Activated CD4-positive, alpha-beta memory T cell treated with anti-CD3 and anti-CD28 coated beads for 36 hours (primary cell): Measurements from ENCODE around the gene ARHGAP35. TPM values are rescaled to one million over a fixed set of nuclear protein-coding genes. Genes with fewer than 3 reads are reported as not detected.

Experiments
- CTCF ChIA-PET: fragments of 350-600 bp; sonication (Branson Sonifier 250); formaldehyde crosslinking; loops from one replicate; lab custom pipeline; 2021; ENCODE audit warnings: antibody characterized with exemption, inconsistent platforms; lab: Charles Lee
- POLR2A ChIA-PET: fragments of 350-600 bp; sonication (Branson Sonifier 250); formaldehyde crosslinking; loops from one replicate; lab custom pipeline; 2021; ENCODE audit warnings: antibody characterized with exemption; lab: Charles Lee
- DNase-seq: peaks from one replicate; pipeline ENCODE4 v3.0.0-alpha.2; 2020
- H3K27ac Mint-ChIP-seq: one replicate; pipeline ENCODE4 v1.8.0; 2021; ENCODE audit warnings: mixed read lengths
- H3K27me3 Mint-ChIP-seq: one replicate; pipeline ENCODE4 v1.8.0; 2021; ENCODE audit warnings: mixed read lengths
- H3K36me3 Mint-ChIP-seq: one replicate; pipeline ENCODE4 v1.8.0; 2021; ENCODE audit warnings: mixed read lengths
- H3K4me1 Mint-ChIP-seq: one replicate; pipeline ENCODE4 v1.8.0; 2021; ENCODE audit warnings: low read depth, mixed read lengths
- H3K4me3 Mint-ChIP-seq: one replicate; pipeline ENCODE4 v1.8.0; 2021; ENCODE audit warnings: mild to moderate bottlenecking, mixed read lengths
- H3K9me3 Mint-ChIP-seq: one replicate; pipeline ENCODE4 v1.8.0; 2021; ENCODE audit warnings: mixed read lengths
- intact Hi-C: fragments of 100-400 bp; cut with micrococcal nuclease; formaldehyde crosslinking; loops from one replicate; pipeline ENCODE4 v1.15.1; 2023
- total RNA-seq, 2 experiments: library from RNA; stranded (reverse); gene quantifications; one replicate each; pipeline ENCODE4 v1.2.3, GENCODE V29; 2021

The ARHGAP35 gene
- total RNA-seq, 2 experiments from 2014 or later, result 17.8 to 18.5 TPM

DNA sequence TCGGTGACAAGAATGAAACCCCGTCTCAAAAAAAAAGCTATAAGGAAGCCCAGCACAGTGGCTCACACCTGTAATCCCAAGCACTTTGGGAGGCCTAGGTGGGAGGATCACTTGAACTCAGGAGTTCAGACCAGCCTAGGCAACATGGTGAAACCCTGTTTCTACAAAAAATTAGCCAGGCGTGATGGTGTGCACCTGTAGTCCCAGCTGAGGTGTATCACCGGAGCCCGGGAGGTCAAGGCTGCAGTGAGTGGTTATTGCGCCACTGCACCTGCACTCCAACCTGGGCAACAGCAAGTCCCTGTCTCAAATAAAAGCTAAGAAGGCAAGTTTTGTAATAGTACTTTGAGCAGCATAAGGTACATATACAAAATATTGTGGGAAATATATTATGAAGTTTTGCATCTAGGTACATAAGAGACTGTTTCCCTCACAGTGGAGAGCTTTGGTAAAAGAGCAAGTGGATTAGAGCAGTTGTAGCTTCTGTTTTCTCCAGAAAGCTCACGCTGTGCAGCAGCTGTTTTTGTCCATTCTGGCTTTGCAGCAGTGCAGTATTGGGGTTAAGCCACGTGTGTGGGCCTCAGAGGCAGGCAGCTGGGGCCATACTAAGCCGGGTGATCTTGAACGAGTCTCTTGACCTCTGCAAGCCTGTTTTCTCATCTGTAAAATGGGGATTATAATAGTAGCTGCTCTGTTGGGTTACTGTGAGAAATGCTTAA, 35.4 kb downstream of the ARHGAP35 start:
- no peaks in the 10 kb centered on the region for H3K27me3 Mint-ChIP-seq
- H3K36me3 Mint-ChIP-seq, result no peaks in the 10 kb centered on the region
- intact Hi-C loops, result no loop called here
- H3K4me3 Mint-ChIP-seq, result no peak overlapping the region
- H3K4me1 Mint-ChIP-seq, result peaks cover 31% of the 10 kb centered on the region
- ChIA-PET POLR2A (interaction anchor here (0.6 to 1.5 kb wide), 2 partner anchors 12 to 163 kb away, joined by 3 to 4 read pairs; no protein-coding TSS in a partner anchor), CTCF (no interaction called here)
- H3K27ac Mint-ChIP-seq, result no peak overlapping the region
- H3K9me3 Mint-ChIP-seq, result no peaks in the 10 kb centered on the region
- DNase-seq, result no peak

DNA sequence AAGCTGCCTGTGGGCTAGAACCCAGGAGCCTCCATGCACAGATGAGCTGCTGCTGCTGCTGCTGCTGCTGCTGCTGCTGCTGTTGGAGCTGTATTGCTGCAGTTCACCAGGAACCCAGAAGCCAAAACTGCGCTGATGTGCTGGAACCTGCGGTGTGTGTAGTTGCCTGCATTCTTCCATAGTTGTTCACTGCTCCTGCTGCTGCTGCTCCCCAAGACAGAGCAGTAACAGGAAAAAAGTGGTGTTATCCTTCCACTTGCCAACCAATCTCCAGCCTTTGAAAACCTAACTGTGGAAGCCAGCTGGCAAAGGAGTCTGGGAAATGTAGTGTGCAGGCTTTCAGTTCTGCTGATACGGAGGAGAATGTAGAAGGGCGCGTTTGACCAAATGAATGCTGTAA, 37.9 kb downstream of the ARHGAP35 start:
- DNase-seq, result no peak
- H3K27ac Mint-ChIP-seq, result no peak overlapping the region
- H3K36me3 Mint-ChIP-seq, result no peaks in the 10 kb centered on the region
- CTCF ChIA-PET, result interaction anchor here (0.6 to 1.5 kb wide), 5 partner anchors 112 to 888 kb away, joined by 3 to 5 read pairs (median 3); no protein-coding TSS in a partner anchor
- H3K4me1 Mint-ChIP-seq, result peaks cover 48% of the 10 kb centered on the region
- POLR2A ChIA-PET, result no interaction called here
- no peak overlapping the region for H3K4me3 Mint-ChIP-seq
- H3K27me3 Mint-ChIP-seq, result no peaks in the 10 kb centered on the region
- intact Hi-C loops, result no loop called here
- no peaks in the 10 kb centered on the region for H3K9me3 Mint-ChIP-seq

DNA sequence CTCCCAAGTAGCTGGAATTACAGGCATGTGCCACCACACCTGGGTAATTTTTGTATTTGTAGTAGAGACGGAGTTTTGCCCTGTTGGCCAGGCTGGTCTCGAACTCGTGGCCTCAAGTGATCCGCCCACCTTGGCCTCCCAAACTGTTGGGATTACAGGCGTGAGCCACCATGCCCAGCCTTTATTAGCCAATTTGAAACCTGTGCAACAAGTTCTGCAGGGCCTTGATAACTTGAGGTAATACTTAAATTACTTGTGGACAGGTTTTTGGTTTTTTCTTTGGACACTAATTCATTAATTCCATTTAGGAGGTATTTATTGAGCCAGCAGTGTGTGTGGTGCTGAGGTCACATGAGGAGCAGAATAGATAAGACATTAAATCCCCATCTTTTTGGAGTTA, 39.5 kb downstream of the ARHGAP35 start:
- no peaks in the 10 kb centered on the region for H3K27me3 Mint-ChIP-seq
- H3K9me3 Mint-ChIP-seq, result no peaks in the 10 kb centered on the region
- DNase-seq, result no peak
- H3K4me3 Mint-ChIP-seq, result no peak overlapping the region
- CTCF ChIA-PET, result no interaction called here
- H3K27ac Mint-ChIP-seq, result no peak overlapping the region
- intact Hi-C loops, result no loop called here
- peaks cover 50% of the 10 kb centered on the region for H3K4me1 Mint-ChIP-seq
- POLR2A ChIA-PET, result no interaction called here
- H3K36me3 Mint-ChIP-seq, result no peaks in the 10 kb centered on the region

DNA sequence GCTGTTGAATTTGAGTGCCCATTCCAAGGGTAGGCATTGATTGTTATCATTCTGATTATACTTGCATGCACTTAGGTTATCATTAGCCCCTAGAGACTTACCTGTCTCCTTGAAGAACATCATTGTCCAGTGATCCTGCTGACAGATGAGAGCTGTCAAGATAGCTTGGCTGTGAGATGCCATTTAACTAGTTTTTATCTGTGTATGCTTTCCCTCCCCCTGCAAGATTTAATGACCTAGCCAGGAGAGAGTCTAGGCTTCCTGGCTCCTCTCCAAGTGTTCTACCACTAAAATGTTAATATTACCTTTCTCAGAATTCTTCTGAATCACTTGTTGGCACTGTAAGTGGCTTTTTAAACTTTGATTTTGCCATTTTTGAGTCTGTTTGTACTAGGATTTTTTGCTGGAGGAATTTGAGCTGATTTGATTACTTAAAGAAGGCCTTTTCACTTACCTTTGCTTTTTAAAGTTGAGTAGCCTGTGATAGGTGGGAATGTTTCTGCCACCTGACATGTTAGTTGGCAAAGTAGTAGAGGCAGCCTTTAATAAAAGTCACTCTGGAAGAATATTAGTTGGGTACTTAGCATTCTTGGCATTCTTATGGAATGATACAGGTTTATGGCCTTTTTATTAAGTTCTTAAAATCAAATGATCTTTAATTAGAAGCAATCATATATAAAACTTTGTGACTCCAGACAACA, 41.1 kb downstream of the ARHGAP35 start:
- no peak for DNase-seq
- Mint-ChIP-seq H3K9me3 (no peaks in the 10 kb centered on the region), H3K27ac (no peak overlapping the region), H3K4me3 (no peak overlapping the region), H3K4me1 (peaks cover 44% of the 10 kb centered on the region), H3K36me3 (no peaks in the 10 kb centered on the region), H3K27me3 (no peaks in the 10 kb centered on the region)
- ChIA-PET POLR2A (no interaction called here), CTCF (interaction anchor here (0.7 kb wide), 1 partner anchor 111 kb away, joined by 4 read pairs; no protein-coding TSS in a partner anchor)
- intact Hi-C loops, result no loop called here

DNA sequence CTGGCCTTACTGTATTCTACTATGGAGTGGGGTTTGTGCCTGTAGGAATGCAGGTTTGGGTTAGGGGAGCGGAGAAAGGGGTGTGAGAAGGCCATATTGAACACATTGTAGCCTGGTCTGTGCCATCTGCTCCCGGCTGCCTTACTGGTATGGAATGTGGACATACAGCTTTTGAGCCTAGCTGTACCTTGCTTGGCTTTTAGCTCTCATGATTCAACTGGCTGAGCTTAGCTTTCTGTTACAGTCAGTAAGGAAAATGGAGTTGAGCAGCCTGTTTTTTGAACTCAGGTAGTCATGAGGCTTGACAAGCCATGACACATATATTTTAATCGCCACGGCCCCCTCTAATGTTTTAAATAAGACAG, 41.6 kb downstream of the ARHGAP35 start:
- H3K4me3 Mint-ChIP-seq, result no peak overlapping the region
- CTCF ChIA-PET, result interaction anchor here (0.7 kb wide), 1 partner anchor 111 kb away, joined by 4 read pairs; no protein-coding TSS in a partner anchor
- intact Hi-C loops, result no loop called here
- H3K4me1 Mint-ChIP-seq, result peaks cover 43% of the 10 kb centered on the region
- no peaks in the 10 kb centered on the region for H3K27me3 Mint-ChIP-seq
- no peak overlapping the region for H3K27ac Mint-ChIP-seq
- H3K36me3 Mint-ChIP-seq, result no peaks in the 10 kb centered on the region
- H3K9me3 Mint-ChIP-seq, result no peaks in the 10 kb centered on the region
- DNase-seq, result no peak
- POLR2A ChIA-PET, result no interaction called here

DNA sequence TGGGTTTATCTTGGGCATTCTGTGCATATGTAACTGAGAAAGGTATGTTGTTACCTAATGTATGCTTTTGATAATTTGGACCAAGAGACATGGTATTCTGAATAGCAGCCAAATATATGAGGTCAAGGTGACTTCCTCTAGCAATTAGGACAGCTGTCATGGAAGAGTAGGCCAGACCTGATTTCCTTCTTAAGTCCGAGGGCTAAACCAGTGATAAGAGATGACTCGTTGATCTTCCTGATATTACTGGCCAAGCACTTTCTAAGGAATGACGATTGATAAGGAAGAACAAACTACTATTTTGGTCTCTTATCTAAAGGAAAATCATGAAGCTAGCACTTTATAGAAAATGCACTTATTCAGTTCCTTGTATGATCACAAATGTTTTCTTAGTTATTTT, 42.7 kb downstream of the ARHGAP35 start:
- no peaks in the 10 kb centered on the region for H3K27me3 Mint-ChIP-seq
- ChIA-PET CTCF (no interaction called here), POLR2A (no interaction called here)
- no peak for DNase-seq
- H3K36me3 Mint-ChIP-seq, result no peaks in the 10 kb centered on the region
- peaks cover 42% of the 10 kb centered on the region for H3K4me1 Mint-ChIP-seq
- H3K4me3 Mint-ChIP-seq, result no peak overlapping the region
- no peaks in the 10 kb centered on the region for H3K9me3 Mint-ChIP-seq
- intact Hi-C loops, result no loop called here
- H3K27ac Mint-ChIP-seq, result no peak overlapping the region

DNA sequence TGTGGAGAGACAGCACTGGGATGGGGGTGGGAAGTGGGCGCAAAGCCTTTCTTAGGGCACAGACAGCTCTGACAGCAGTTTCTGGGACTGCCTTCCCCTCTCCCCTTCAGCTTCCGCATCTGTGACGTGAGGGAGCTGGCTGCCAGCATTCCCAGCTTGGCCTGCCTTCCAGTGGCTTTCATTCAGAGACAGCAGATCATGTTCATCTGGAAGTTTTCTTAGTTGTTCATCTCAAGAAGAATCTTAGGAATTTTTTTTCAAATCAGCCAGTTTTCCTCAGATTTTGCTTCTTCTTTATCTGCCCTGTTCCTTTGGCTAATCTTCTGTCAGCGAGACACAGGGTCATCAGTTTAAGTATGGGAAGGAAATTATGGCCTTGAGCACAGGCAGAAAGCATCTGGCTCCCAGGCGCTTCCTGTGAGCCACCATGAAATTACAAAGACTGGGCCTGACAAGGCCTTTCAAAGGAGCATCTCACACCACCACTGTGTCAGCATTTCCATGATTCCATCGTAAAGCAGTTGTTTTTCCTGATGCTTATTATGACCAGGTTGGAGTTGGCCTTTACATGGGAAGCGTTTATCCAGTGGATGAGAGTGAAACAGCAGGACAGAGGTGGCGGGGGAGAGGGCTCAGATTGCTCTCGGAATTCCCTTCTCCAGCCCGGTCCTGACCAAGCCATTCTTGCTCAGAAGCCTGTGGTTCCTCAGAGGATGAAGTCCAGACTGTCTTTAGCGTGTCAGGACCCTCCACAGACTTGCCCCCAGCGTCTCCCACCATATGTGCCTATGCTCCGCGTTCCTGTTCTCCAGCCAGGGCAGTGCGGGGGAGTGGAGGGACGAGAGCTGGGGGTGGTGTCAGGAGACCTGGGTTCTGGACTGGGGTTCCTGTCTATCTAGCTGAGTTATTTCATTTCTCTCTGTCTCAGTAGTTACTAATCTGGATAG, 43.6 kb downstream of the ARHGAP35 start:
- ChIA-PET CTCF (no interaction called here), POLR2A (no interaction called here)
- intact Hi-C loops, result no loop called here
- no peak for DNase-seq
- Mint-ChIP-seq H3K27ac (no peak overlapping the region), H3K36me3 (no peaks in the 10 kb centered on the region), H3K4me1 (peaks cover 45% of the 10 kb centered on the region), H3K4me3 (no peak overlapping the region), H3K27me3 (no peaks in the 10 kb centered on the region), H3K9me3 (no peaks in the 10 kb centered on the region)

DNA sequence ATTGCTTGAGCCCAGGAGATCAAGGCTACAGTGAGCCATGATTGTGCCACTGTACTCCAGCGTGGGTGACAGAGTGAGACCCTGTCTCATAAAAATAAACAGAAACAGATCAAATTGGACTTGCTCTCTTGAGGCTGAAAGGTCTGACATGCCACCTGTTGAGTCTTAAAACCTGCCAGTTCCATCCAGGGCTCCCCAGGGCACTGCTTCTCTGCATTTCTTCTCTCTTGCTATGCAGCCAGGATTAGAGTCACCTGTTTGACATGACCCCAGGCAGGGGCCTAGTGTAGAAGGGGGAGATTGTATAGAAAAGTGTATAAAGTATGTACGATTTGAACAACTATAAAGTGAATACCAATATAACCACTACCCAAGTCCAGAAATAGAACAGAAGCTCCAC, 45.4 kb downstream of the ARHGAP35 start:
- no peaks in the 10 kb centered on the region for H3K27me3 Mint-ChIP-seq
- DNase-seq, result no peak
- intact Hi-C loops, result no loop called here
- ChIA-PET CTCF (interaction anchor here (0.6 kb wide), 1 partner anchor 87 kb away, joined by 3 read pairs; no protein-coding TSS in a partner anchor), POLR2A (interaction anchor here (1.1 kb wide), 1 partner anchor 23 kb away, joined by 3 read pairs; no protein-coding TSS in a partner anchor)
- H3K9me3 Mint-ChIP-seq, result no peaks in the 10 kb centered on the region
- H3K4me1 Mint-ChIP-seq, result peaks cover 46% of the 10 kb centered on the region
- H3K36me3 Mint-ChIP-seq, result no peaks in the 10 kb centered on the region
- no peak overlapping the region for H3K27ac Mint-ChIP-seq
- no peak overlapping the region for H3K4me3 Mint-ChIP-seq

DNA sequence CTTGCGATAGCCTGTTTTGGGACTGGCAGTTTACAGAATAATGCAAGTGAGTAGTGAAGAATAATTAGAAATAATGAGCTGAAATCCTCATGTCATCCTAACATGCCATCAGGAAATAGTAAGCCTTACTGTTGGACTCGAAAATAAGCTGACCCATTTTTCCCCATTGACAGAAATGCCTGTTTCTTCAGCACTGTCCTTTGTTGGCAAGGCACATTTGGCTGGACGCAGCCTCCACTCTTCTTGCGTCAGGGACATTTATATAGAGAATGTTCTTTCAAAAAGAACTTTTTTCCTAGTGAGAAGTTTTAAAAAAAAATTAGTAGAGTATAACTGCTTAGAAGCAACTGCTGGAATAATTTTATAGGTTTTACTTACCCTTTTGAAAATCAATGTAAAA, 47.1 kb downstream of the ARHGAP35 start:
- H3K4me1 Mint-ChIP-seq, result peaks cover 37% of the 10 kb centered on the region
- H3K9me3 Mint-ChIP-seq, result no peaks in the 10 kb centered on the region
- H3K36me3 Mint-ChIP-seq, result no peaks in the 10 kb centered on the region
- no peak overlapping the region for H3K27ac Mint-ChIP-seq
- DNase-seq, result no peak
- ChIA-PET POLR2A (interaction anchor here (1.6 kb wide), 1 partner anchor 12 kb away, joined by 4 read pairs; no protein-coding TSS in a partner anchor), CTCF (interaction anchor here (1.3 to 1.4 kb wide), 2 partner anchors 17 to 141 kb away, joined by 3 read pairs; no protein-coding TSS in a partner anchor)
- no peak overlapping the region for H3K4me3 Mint-ChIP-seq
- intact Hi-C loops, result no loop called here
- H3K27me3 Mint-ChIP-seq, result no peaks in the 10 kb centered on the region

DNA sequence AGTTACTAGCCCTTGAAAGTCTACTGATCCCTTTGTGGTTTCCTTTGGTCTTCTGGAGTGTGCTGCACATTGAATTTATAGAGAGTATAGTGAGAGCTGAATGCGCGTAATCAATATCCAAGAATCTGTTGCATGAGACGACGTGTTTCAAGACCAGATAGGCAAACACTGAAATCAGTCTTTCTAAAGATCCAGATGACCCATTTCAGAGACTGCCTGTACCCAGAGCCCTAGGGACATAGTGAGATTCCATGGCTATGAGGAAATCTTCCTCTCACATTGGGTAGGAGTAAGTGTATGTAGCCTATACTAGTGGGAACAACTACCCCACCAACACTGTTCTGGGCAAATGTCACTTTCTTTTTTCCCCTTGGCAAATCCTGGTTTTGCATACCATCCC, 48.6 kb downstream of the ARHGAP35 start:
- CTCF ChIA-PET, result interaction anchor here (1.3 kb wide), 1 partner anchor 143 kb away, joined by 3 read pairs; no protein-coding TSS in a partner anchor
- Mint-ChIP-seq H3K4me1 (peaks cover 34% of the 10 kb centered on the region), H3K36me3 (no peaks in the 10 kb centered on the region), H3K27me3 (no peaks in the 10 kb centered on the region), H3K9me3 (no peaks in the 10 kb centered on the region), H3K27ac (no peak overlapping the region), H3K4me3 (no peak overlapping the region)
- intact Hi-C loops, result no loop called here
- no peak for DNase-seq
- POLR2A ChIA-PET, result interaction anchor here (0.6 to 1.1 kb wide), 2 partner anchors 26 to 46 kb away, joined by 3 to 4 read pairs; no protein-coding TSS in a partner anchor
